ENCODE measurements around the gene OXSR1. TPM values are rescaled to one million over a fixed set of nuclear protein-coding genes. Genes with fewer than 3 reads are reported as not detected.

The OXSR1 gene
- total and polyA plus RNA-seq, 2 experiments from 2014 or later, result 16.0 to 41.1 TPM

DNA sequence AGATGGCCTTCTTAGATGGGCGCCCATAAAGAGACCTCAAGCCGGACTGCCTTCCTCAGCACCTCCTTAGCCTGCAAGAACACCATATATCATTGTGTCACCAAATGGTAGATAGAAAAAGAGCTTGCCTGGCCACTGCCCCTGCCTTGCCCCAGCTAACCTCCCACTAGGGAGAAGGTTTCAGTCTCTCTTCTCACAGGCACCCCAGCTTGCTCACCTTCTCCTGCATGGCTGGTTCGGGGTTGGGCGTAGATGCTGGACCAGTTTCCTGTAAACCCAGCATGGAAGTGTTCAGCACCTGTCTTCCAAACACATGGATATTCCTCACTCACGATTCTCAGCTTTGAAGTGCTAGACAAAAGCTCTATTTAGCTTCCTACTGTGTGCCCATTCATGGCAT lies 113.5 kb downstream of the OXSR1 start:
- Histone ChIP-seq H3F3A (replicated peaks; ENCODE audit: low read depth) (no peaks in the 10 kb centered on the region), H3K4me2 (no peak overlapping the region), H3K4me1 (ENCODE audit: insufficient read depth) (no peaks in the 10 kb centered on the region), H3K79me2 (replicated peaks; ENCODE audit: insufficient read depth) (no peaks in the 10 kb centered on the region), H3K9me2 (ENCODE audit: insufficient read depth) (no peaks in the 10 kb centered on the region), H3K27ac (ENCODE audit: low read depth) (no peak overlapping the region), H4K20me1 (replicated peaks; ENCODE audit: insufficient read depth) (no peaks in the 10 kb centered on the region), H3K4me3 (no peak overlapping the region), H3K27me3 (ENCODE audit: insufficient read depth) (no peaks in the 10 kb centered on the region), H3K36me3 (ENCODE audit: insufficient read depth) (no peaks in the 10 kb centered on the region), H2AFZ (no peak overlapping the region)
- ATAC-seq (no peak), DNase-seq (ENCODE audit: low spot score) (no peak)
- Mint-ChIP-seq H3K4me3 (no peak overlapping the region), H3K4me1 (0 out of 3 replicates have a peak, but pooled peaks cover 3% of the 10 kb centered on the region), H3K27me3 (ENCODE audit: insufficient read depth, low read depth, poor library complexity) (peaks cover 5% of the 10 kb centered on the region), H3K9me3 (no peaks in the 10 kb centered on the region), H3K36me3 (ENCODE audit: low read depth) (no peaks in the 10 kb centered on the region), H3K27ac (no peak overlapping the region)
- TF ChIP-seq, protein P1, sequence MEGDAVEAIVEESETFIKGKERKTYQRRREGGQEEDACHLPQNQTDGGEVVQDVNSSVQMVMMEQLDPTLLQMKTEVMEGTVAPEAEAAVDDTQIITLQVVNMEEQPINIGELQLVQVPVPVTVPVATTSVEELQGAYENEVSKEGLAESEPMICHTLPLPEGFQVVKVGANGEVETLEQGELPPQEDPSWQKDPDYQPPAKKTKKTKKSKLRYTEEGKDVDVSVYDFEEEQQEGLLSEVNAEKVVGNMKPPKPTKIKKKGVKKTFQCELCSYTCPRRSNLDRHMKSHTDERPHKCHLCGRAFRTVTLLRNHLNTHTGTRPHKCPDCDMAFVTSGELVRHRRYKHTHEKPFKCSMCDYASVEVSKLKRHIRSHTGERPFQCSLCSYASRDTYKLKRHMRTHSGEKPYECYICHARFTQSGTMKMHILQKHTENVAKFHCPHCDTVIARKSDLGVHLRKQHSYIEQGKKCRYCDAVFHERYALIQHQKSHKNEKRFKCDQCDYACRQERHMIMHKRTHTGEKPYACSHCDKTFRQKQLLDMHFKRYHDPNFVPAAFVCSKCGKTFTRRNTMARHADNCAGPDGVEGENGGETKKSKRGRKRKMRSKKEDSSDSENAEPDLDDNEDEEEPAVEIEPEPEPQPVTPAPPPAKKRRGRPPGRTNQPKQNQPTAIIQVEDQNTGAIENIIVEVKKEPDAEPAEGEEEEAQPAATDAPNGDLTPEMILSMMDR (conservative IDR thresholded peaks at IDR 0.05; ENCODE audit: low read depth in 2 of 2), result no peak
- TF ChIP-seq JUNB (IDR thresholded peaks at IDR 0.05; ENCODE audit: unreplicated experiment) (no peak), NANOG (IDR thresholded peaks at IDR 0.05; ENCODE audit: borderline replicate concordance) (no peak), POLR2AphosphoS5 (IDR thresholded peaks at IDR 0.05; ENCODE audit: low read depth) (no peak), ZNF114 (CRISPR knock-in tag; IDR thresholded peaks at IDR 0.05) (no peak), EZH2phosphoT487 (IDR thresholded peaks at IDR 0.05; ENCODE audit: unreplicated experiment) (no peak), ZNF331 (CRISPR knock-in tag; IDR thresholded peaks at IDR 0.05; ENCODE audit: low read depth) (no peak), STAT1 (IDR thresholded peaks at IDR 0.05; ENCODE audit: unreplicated experiment) (no peak), CREB1 (CRISPR knock-in tag; IDR thresholded peaks at IDR 0.05; ENCODE audit: low read depth) (no peak), EZH2 (IDR thresholded peaks at IDR 0.05; ENCODE audit: low read depth, unreplicated experiment) (no peak)
- TF ChIP-seq, protein P2, sequence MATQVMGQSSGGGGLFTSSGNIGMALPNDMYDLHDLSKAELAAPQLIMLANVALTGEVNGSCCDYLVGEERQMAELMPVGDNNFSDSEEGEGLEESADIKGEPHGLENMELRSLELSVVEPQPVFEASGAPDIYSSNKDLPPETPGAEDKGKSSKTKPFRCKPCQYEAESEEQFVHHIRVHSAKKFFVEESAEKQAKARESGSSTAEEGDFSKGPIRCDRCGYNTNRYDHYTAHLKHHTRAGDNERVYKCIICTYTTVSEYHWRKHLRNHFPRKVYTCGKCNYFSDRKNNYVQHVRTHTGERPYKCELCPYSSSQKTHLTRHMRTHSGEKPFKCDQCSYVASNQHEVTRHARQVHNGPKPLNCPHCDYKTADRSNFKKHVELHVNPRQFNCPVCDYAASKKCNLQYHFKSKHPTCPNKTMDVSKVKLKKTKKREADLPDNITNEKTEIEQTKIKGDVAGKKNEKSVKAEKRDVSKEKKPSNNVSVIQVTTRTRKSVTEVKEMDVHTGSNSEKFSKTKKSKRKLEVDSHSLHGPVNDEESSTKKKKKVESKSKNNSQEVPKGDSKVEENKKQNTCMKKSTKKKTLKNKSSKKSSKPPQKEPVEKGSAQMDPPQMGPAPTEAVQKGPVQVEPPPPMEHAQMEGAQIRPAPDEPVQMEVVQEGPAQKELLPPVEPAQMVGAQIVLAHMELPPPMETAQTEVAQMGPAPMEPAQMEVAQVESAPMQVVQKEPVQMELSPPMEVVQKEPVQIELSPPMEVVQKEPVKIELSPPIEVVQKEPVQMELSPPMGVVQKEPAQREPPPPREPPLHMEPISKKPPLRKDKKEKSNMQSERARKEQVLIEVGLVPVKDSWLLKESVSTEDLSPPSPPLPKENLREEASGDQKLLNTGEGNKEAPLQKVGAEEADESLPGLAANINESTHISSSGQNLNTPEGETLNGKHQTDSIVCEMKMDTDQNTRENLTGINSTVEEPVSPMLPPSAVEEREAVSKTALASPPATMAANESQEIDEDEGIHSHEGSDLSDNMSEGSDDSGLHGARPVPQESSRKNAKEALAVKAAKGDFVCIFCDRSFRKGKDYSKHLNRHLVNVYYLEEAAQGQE (IDR thresholded peaks at IDR 0.05; ENCODE audit: unreplicated experiment), result no peak
- TF ChIP-seq, protein P3, sequence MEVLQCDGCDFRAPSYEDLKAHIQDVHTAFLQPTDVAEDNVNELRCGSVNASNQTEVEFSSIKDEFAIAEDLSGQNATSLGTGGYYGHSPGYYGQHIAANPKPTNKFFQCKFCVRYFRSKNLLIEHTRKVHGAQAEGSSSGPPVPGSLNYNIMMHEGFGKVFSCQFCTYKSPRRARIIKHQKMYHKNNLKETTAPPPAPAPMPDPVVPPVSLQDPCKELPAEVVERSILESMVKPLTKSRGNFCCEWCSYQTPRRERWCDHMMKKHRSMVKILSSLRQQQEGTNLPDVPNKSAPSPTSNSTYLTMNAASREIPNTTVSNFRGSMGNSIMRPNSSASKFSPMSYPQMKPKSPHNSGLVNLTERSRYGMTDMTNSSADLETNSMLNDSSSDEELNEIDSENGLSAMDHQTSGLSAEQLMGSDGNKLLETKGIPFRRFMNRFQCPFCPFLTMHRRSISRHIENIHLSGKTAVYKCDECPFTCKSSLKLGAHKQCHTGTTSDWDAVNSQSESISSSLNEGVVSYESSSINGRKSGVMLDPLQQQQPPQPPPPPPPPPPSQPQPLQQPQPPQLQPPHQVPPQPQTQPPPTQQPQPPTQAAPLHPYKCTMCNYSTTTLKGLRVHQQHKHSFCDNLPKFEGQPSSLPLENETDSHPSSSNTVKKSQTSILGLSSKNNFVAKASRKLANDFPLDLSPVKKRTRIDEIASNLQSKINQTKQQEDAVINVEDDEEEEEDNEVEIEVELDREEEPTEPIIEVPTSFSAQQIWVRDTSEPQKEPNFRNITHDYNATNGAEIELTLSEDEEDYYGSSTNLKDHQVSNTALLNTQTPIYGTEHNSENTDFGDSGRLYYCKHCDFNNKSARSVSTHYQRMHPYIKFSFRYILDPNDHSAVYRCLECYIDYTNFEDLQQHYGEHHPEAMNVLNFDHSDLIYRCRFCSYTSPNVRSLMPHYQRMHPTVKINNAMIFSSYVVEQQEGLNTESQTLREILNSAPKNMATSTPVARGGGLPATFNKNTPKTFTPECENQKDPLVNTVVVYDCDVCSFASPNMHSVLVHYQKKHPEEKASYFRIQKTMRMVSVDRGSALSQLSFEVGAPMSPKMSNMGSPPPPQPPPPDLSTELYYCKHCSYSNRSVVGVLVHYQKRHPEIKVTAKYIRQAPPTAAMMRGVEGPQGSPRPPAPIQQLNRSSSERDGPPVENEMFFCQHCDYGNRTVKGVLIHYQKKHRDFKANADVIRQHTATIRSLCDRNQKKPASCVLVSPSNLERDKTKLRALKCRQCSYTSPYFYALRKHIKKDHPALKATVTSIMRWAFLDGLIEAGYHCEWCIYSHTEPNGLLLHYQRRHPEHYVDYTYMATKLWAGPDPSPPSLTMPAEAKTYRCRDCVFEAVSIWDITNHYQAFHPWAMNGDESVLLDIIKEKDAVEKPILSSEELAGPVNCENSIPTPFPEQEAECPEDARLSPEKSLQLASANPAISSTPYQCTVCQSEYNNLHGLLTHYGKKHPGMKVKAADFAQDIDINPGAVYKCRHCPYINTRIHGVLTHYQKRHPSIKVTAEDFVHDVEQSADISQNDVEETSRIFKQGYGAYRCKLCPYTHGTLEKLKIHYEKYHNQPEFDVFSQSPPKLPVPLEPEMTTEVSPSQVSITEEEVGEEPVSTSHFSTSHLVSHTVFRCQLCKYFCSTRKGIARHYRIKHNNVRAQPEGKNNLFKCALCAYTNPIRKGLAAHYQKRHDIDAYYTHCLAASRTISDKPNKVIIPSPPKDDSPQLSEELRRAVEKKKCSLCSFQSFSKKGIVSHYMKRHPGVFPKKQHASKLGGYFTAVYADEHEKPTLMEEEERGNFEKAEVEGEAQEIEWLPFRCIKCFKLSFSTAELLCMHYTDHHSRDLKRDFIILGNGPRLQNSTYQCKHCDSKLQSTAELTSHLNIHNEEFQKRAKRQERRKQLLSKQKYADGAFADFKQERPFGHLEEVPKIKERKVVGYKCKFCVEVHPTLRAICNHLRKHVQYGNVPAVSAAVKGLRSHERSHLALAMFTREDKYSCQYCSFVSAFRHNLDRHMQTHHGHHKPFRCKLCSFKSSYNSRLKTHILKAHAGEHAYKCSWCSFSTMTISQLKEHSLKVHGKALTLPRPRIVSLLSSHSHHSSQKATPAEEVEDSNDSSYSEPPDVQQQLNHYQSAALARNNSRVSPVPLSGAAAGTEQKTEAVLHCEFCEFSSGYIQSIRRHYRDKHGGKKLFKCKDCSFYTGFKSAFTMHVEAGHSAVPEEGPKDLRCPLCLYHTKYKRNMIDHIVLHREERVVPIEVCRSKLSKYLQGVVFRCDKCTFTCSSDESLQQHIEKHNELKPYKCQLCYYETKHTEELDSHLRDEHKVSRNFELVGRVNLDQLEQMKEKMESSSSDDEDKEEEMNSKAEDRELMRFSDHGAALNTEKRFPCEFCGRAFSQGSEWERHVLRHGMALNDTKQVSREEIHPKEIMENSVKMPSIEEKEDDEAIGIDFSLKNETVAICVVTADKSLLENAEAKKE (CRISPR knock-in tag; IDR thresholded peaks at IDR 0.05), result no peak
- TF ChIP-seq, protein P4, sequence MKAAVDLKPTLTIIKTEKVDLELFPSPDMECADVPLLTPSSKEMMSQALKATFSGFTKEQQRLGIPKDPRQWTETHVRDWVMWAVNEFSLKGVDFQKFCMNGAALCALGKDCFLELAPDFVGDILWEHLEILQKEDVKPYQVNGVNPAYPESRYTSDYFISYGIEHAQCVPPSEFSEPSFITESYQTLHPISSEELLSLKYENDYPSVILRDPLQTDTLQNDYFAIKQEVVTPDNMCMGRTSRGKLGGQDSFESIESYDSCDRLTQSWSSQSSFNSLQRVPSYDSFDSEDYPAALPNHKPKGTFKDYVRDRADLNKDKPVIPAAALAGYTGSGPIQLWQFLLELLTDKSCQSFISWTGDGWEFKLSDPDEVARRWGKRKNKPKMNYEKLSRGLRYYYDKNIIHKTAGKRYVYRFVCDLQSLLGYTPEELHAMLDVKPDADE (IDR thresholded peaks at IDR 0.05), result no peak
